ENCODE data around the gene HIPK2. TPM values are rescaled to one million over a fixed set of nuclear protein-coding genes. Genes with fewer than 3 reads are reported as not detected.
A peak's percentile ranks its signal among the peaks of the same experiment; 100 is the strongest.

The HIPK2 gene
- polyA plus RNA-seq, 2 donors, result 4.2 to 7.8 TPM

- H3K4me1 ChIP-seq (ENCODE audit: control insufficient read depth in 2 of 2, insufficient read depth in 2 of 2, low read length in 1 of 2), result peaks cover 3 to 11% of the 10 kb centered on the region in 2 donors
- WGBS, 2 donors, result 88 to 89% methylated on average over 6 of the region's 6 CpGs
These were observed 4.9 kb downstream of the HIPK2 start for GRCh38 chr7:139772873-139773272.

GRCh38 chr7:139772115-139772514 is 5.7 kb downstream of the HIPK2 start:
- no peak overlapping the region for H3K4me3 ChIP-seq (ENCODE audit: low read depth in 1 of 2, low read length in 2 of 2)
- H3K27ac ChIP-seq (ENCODE audit: low read depth in 2 of 2, low read length in 1 of 2), result peak overlapping the region; percentile 78
- peaks cover 9 to 14% of the 10 kb centered on the region in 2 donors for H3K4me1 ChIP-seq (ENCODE audit: control insufficient read depth in 2 of 2, insufficient read depth in 2 of 2, low read length in 1 of 2)
- 76 to 83% methylated on average over 7 of the region's 7 CpGs for WGBS, 2 donors
- H3K27me3 ChIP-seq (ENCODE audit: control insufficient read depth in 1 of 2, insufficient read depth in 2 of 2, low read length in 2 of 2), result no peaks in the 10 kb centered on the region
- peaks cover 0 to 4% of the 10 kb centered on the region in 2 donors for H3K36me3 ChIP-seq (ENCODE audit: control insufficient read depth in 2 of 2, insufficient read depth in 2 of 2, low read length in 1 of 2)
- H3K9me3 ChIP-seq (ENCODE audit: control insufficient read depth in 2 of 2, insufficient read depth in 1 of 2, low read depth in 1 of 2, low read length in 1 of 2), result no peaks in the 10 kb centered on the region

More at GRCh38 chr7:139772873-139773272, 4.9 kb downstream of the HIPK2 start:
- H3K4me3 ChIP-seq (ENCODE audit: low read depth in 1 of 2, low read length in 2 of 2), result no peak overlapping the region
- H3K27me3 ChIP-seq (ENCODE audit: control insufficient read depth in 1 of 2, insufficient read depth in 2 of 2, low read length in 2 of 2), result no peaks in the 10 kb centered on the region
- H3K9me3 ChIP-seq (ENCODE audit: control insufficient read depth in 2 of 2, insufficient read depth in 1 of 2, low read depth in 1 of 2, low read length in 1 of 2), result no peaks in the 10 kb centered on the region
- H3K36me3 ChIP-seq (ENCODE audit: control insufficient read depth in 2 of 2, insufficient read depth in 2 of 2, low read length in 1 of 2), result peaks cover 0 to 4% of the 10 kb centered on the region in 2 donors
- no peak overlapping the region for H3K27ac ChIP-seq (ENCODE audit: low read depth in 2 of 2, low read length in 1 of 2)

- Histone ChIP-seq H3K9me3 (ENCODE audit: control insufficient read depth in 2 of 2, insufficient read depth in 1 of 2, low read depth in 1 of 2, low read length in 1 of 2) (no peaks in the 10 kb centered on the region), H3K27me3 (ENCODE audit: control insufficient read depth in 1 of 2, insufficient read depth in 2 of 2, low read length in 2 of 2) (no peaks in the 10 kb centered on the region), H3K4me3 (ENCODE audit: low read depth in 1 of 2, low read length in 2 of 2) (no peak overlapping the region), H3K27ac (ENCODE audit: low read depth in 2 of 2, low read length in 1 of 2) (peak overlapping the region; percentile 61 to 78), H3K36me3 (ENCODE audit: control insufficient read depth in 2 of 2, insufficient read depth in 2 of 2, low read length in 1 of 2) (peaks cover 0 to 4% of the 10 kb centered on the region in 2 donors), H3K4me1 (ENCODE audit: control insufficient read depth in 2 of 2, insufficient read depth in 2 of 2, low read length in 1 of 2) (peaks cover 10 to 14% of the 10 kb centered on the region in 2 donors)
- 44 to 60% methylated on average over 15 of the region's 15 CpGs for WGBS, 2 donors
These were observed 6.5 kb downstream of the HIPK2 start for GRCh38 chr7:139771001-139771956.

- Histone ChIP-seq H3K27me3 (ENCODE audit: control insufficient read depth in 1 of 2, insufficient read depth in 2 of 2, low read length in 2 of 2) (no peaks in the 10 kb centered on the region), H3K4me3 (ENCODE audit: low read depth in 1 of 2, low read length in 2 of 2) (no peak overlapping the region), H3K36me3 (ENCODE audit: control insufficient read depth in 2 of 2, insufficient read depth in 2 of 2, low read length in 1 of 2) (peaks cover 3 to 4% of the 10 kb centered on the region in 2 donors), H3K4me1 (ENCODE audit: control insufficient read depth in 2 of 2, insufficient read depth in 2 of 2, low read length in 1 of 2) (peaks cover 11 to 12% of the 10 kb centered on the region in 2 donors), H3K27ac (ENCODE audit: low read depth in 2 of 2, low read length in 1 of 2) (no peak overlapping the region), H3K9me3 (ENCODE audit: control insufficient read depth in 2 of 2, insufficient read depth in 1 of 2, low read depth in 1 of 2, low read length in 1 of 2) (no peaks in the 10 kb centered on the region)
- 89 to 90% methylated on average over 6 of the region's 6 CpGs for WGBS, 2 donors
These were observed 8.0 kb downstream of the HIPK2 start for GRCh38 chr7:139769761-139770160.

- Histone ChIP-seq H3K4me1 (ENCODE audit: control insufficient read depth in 2 of 2, insufficient read depth in 2 of 2, low read length in 1 of 2) (peaks cover 11 to 12% of the 10 kb centered on the region in 2 donors), H3K27me3 (ENCODE audit: control insufficient read depth in 1 of 2, insufficient read depth in 2 of 2, low read length in 2 of 2) (no peaks in the 10 kb centered on the region), H3K36me3 (ENCODE audit: control insufficient read depth in 2 of 2, insufficient read depth in 2 of 2, low read length in 1 of 2) (peaks cover 3 to 4% of the 10 kb centered on the region in 2 donors), H3K9me3 (ENCODE audit: control insufficient read depth in 2 of 2, insufficient read depth in 1 of 2, low read depth in 1 of 2, low read length in 1 of 2) (no peaks in the 10 kb centered on the region), H3K27ac (ENCODE audit: low read depth in 2 of 2, low read length in 1 of 2) (no peak overlapping the region), H3K4me3 (ENCODE audit: low read depth in 1 of 2, low read length in 2 of 2) (no peak overlapping the region)
- 97 to 98% methylated on average over 10 of the region's 10 CpGs for WGBS, 2 donors
These were observed 8.7 kb downstream of the HIPK2 start for GRCh38 chr7:139769066-139769465.

- H3K27ac ChIP-seq (ENCODE audit: low read depth in 2 of 2, low read length in 1 of 2), result no peak overlapping the region
- H3K36me3 ChIP-seq (ENCODE audit: control insufficient read depth in 2 of 2, insufficient read depth in 2 of 2, low read length in 1 of 2), result peaks cover 3 to 4% of the 10 kb centered on the region in 2 donors
- no peaks in the 10 kb centered on the region for H3K9me3 ChIP-seq (ENCODE audit: control insufficient read depth in 2 of 2, insufficient read depth in 1 of 2, low read depth in 1 of 2, low read length in 1 of 2)
- no peak overlapping the region for H3K4me3 ChIP-seq (ENCODE audit: low read depth in 1 of 2, low read length in 2 of 2)
- 74 to 85% methylated on average over 4 of the region's 4 CpGs for WGBS, 2 donors
- peaks cover 12 to 15% of the 10 kb centered on the region in 2 donors for H3K4me1 ChIP-seq (ENCODE audit: control insufficient read depth in 2 of 2, insufficient read depth in 2 of 2, low read length in 1 of 2)
- no peaks in the 10 kb centered on the region for H3K27me3 ChIP-seq (ENCODE audit: control insufficient read depth in 1 of 2, insufficient read depth in 2 of 2, low read length in 2 of 2)
These were observed 9.5 kb downstream of the HIPK2 start for GRCh38 chr7:139768249-139768824.

- Histone ChIP-seq H3K36me3 (ENCODE audit: control insufficient read depth in 2 of 2, insufficient read depth in 2 of 2, low read length in 1 of 2) (peaks cover 3 to 4% of the 10 kb centered on the region in 2 donors), H3K27me3 (ENCODE audit: control insufficient read depth in 1 of 2, insufficient read depth in 2 of 2, low read length in 2 of 2) (no peaks in the 10 kb centered on the region), H3K9me3 (ENCODE audit: control insufficient read depth in 2 of 2, insufficient read depth in 1 of 2, low read depth in 1 of 2, low read length in 1 of 2) (no peaks in the 10 kb centered on the region), H3K4me3 (ENCODE audit: low read depth in 1 of 2, low read length in 2 of 2) (no peak overlapping the region), H3K27ac (ENCODE audit: low read depth in 2 of 2, low read length in 1 of 2) (peak overlapping the region; percentile 26 to 30), H3K4me1 (ENCODE audit: control insufficient read depth in 2 of 2, insufficient read depth in 2 of 2, low read length in 1 of 2) (peaks cover 16 to 17% of the 10 kb centered on the region in 2 donors)
These were observed 10.2 kb downstream of the HIPK2 start for GRCh38 chr7:139767561-139767982.

- H3K27me3 ChIP-seq (ENCODE audit: control insufficient read depth in 1 of 2, insufficient read depth in 2 of 2, low read length in 2 of 2), result no peaks in the 10 kb centered on the region
- H3K4me3 ChIP-seq (ENCODE audit: low read depth in 1 of 2, low read length in 2 of 2), result no peak overlapping the region
- H3K36me3 ChIP-seq (ENCODE audit: control insufficient read depth in 2 of 2, insufficient read depth in 2 of 2, low read length in 1 of 2), result peaks cover 3 to 4% of the 10 kb centered on the region in 2 donors
- no peak overlapping the region for H3K27ac ChIP-seq (ENCODE audit: low read depth in 2 of 2, low read length in 1 of 2)
- peaks cover 16 to 17% of the 10 kb centered on the region in 2 donors for H3K4me1 ChIP-seq (ENCODE audit: control insufficient read depth in 2 of 2, insufficient read depth in 2 of 2, low read length in 1 of 2)
- no peaks in the 10 kb centered on the region for H3K9me3 ChIP-seq (ENCODE audit: control insufficient read depth in 2 of 2, insufficient read depth in 1 of 2, low read depth in 1 of 2, low read length in 1 of 2)
- WGBS, 2 donors, result 49 to 68% methylated on average over 2 of the region's 2 CpGs
These were observed 12.7 kb downstream of the HIPK2 start for GRCh38 chr7:139765143-139765542.

- Histone ChIP-seq H3K9me3 (ENCODE audit: control insufficient read depth in 2 of 2, insufficient read depth in 1 of 2, low read depth in 1 of 2, low read length in 1 of 2) (no peaks in the 10 kb centered on the region), H3K36me3 (ENCODE audit: control insufficient read depth in 2 of 2, insufficient read depth in 2 of 2, low read length in 1 of 2) (peaks cover 0 to 3% of the 10 kb centered on the region in 2 donors), H3K4me1 (ENCODE audit: control insufficient read depth in 2 of 2, insufficient read depth in 2 of 2, low read length in 1 of 2) (peaks cover 14% of the 10 kb centered on the region in 2 donors), H3K27me3 (ENCODE audit: control insufficient read depth in 1 of 2, insufficient read depth in 2 of 2, low read length in 2 of 2) (no peaks in the 10 kb centered on the region), H3K27ac (ENCODE audit: low read depth in 2 of 2, low read length in 1 of 2) (no peak overlapping the region), H3K4me3 (ENCODE audit: low read depth in 1 of 2, low read length in 2 of 2) (no peak overlapping the region)
- 65 to 72% methylated on average over 10 of the region's 10 CpGs for WGBS, 2 donors
These were observed 14.5 kb downstream of the HIPK2 start for GRCh38 chr7:139763330-139763729.

Measured in esophagus (tissue), 2 donors.